Upper lobe of left lung (tissue), 4 donors: Measurements from ENCODE around the gene TAAR1.
"Not testable (repeated sequence)": the region's sequence is repeated elsewhere in the genome, so short reads cannot be mapped to it uniquely, and the experiment has no call there.

ENCODE experiments used
- POLR2A ChIP-seq, 4 donors: fragments of 450-650 bp; IDR thresholded peaks; one replicate each; pipeline ENCODE4 v1.5.1; 2016 to 2017; ENCODE audit warnings: antibody characterized with exemption in 4 of 4, mild to moderate bottlenecking in 2 of 4
- POLR2AphosphoS5 ChIP-seq, 2 donors: sonication (generic); formaldehyde crosslinking; IDR thresholded peaks; one replicate each; pipeline ENCODE4 v1.5.1; 2017; ENCODE audit warnings: antibody characterized with exemption in 2 of 2
- TF ChIP-seq, protein P1 (sequence below), 6 experiments: fragments of 450-650 bp in 4 of 6; fragments of 200-600 bp in 2 of 6; sonication (generic) in 2 of 6; IDR thresholded peaks; one replicate each; pipeline ENCODE4 v1.5.1; 2016 to 2019; ENCODE audit warnings: antibody characterized with exemption in 6 of 6

DNA sequence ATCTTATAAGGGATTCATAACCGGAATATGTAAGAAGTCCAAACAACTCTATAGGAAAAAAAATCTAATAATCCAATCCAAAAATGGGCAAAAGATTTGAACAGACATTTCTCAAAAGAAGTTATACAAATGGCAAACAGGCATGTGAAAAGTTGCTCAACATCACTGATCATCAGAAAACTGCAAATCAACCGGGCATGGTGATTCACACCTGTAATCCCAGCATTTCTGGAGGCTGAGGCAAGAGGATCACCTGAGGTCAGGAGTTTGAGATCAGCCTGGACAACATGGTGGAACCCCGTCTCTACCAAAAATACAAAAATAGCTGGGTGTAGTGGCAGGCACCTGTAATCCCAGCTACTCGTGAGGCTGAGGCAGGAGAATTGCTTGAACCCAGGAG is 47.8 kb upstream of the TAAR1 start:
- TF ChIP-seq POLR2AphosphoS5, POLR2A (IDR thresholded peaks at IDR 0.05): not testable (repeated sequence)
- TF ChIP-seq, protein P1, sequence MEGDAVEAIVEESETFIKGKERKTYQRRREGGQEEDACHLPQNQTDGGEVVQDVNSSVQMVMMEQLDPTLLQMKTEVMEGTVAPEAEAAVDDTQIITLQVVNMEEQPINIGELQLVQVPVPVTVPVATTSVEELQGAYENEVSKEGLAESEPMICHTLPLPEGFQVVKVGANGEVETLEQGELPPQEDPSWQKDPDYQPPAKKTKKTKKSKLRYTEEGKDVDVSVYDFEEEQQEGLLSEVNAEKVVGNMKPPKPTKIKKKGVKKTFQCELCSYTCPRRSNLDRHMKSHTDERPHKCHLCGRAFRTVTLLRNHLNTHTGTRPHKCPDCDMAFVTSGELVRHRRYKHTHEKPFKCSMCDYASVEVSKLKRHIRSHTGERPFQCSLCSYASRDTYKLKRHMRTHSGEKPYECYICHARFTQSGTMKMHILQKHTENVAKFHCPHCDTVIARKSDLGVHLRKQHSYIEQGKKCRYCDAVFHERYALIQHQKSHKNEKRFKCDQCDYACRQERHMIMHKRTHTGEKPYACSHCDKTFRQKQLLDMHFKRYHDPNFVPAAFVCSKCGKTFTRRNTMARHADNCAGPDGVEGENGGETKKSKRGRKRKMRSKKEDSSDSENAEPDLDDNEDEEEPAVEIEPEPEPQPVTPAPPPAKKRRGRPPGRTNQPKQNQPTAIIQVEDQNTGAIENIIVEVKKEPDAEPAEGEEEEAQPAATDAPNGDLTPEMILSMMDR (IDR thresholded peaks at IDR 0.05) = not testable (repeated sequence)
